Transverse colon (tissue), 3 donors: ENCODE data around the gene EML6.

Experiments
- CTCF ChIP-seq, 5 experiments: fragments of 200-600 bp in 3 of 5; fragments of 450-650 bp in 2 of 5; sonication (generic) in 3 of 5; IDR thresholded peaks; 1 replicate in 2 of 5; 2 replicates in 3 of 5; pipeline ENCODE4 v1.5.1; 2016 to 2017; ENCODE audit warnings: antibody characterized with exemption in 5 of 5, inconsistent platforms in 3 of 5, mild to moderate bottlenecking in 2 of 5, moderate library complexity in 1 of 5
- EP300 ChIP-seq: sonication (generic); formaldehyde crosslinking; IDR thresholded peaks from one replicate; pipeline ENCODE4 v1.6.1; 2017; ENCODE audit warnings: antibody characterized with exemption, low read depth
- POLR2A ChIP-seq: fragments of 450-650 bp; IDR thresholded peaks from one replicate; pipeline ENCODE4 v1.6.1; 2016; ENCODE audit warnings: antibody characterized with exemption, mild to moderate bottlenecking, moderate library complexity

DNA sequence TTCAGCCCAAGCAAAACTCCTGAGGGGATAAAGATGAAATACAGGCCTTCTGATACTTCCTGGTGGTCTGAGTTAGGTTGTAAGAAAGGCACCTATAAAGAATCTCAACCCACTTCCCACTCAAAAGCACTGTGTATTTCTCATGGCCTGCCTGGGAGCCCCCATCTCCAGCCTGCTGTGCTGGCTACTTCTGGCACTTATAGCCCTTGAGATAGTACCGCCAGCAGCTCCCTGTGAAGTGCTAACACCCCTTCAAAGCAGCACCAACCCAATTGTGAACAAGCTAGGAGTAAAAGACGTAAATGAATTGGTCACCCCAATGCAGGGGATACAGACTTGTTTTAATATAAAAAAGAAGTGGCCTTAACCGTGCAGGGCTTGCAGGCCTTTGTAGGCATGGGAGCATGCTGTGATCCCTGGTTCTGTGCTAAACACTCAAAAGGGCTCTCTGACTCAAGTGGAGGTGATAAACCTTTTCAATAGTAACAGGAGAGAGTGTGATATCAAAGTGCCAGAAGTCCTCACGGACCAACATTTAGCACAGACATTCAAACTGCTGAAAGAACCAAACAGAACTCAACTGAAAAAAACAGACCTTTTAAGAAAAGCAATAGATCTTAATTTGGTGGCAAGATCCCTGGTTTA, 246.0 kb downstream of the EML6 start:
- TF ChIP-seq CTCF (IDR thresholded peaks at IDR 0.05) = no peak
- TF ChIP-seq POLR2A = no peak
- TF ChIP-seq EP300 = no peak
